Liver (tissue), 9 donors: ENCODE data around the gene YY1. TPM values are rescaled to one million over a fixed set of nuclear protein-coding genes. Genes with fewer than 3 reads are reported as not detected.

ENCODE experiments used
- DNase-seq: peaks from one replicate; pipeline ENCODE4 v3.0.0-alpha.2; 2017; ENCODE audit warnings: low spot score
- H3K27ac ChIP-seq, 2 donors: one replicate each; pipeline ENCODE4 v1.7.0; 2013; ENCODE audit warnings: inconsistent platforms in 2 of 2, low read length in 2 of 2, control low read depth in 1 of 2, low read depth in 1 of 2, mild to moderate bottlenecking in 1 of 2
- H3K27me3 ChIP-seq, 4 donors: one replicate each; pipeline versions ENCODE4 v1.6.1 to v1.7.0; 2013; ENCODE audit warnings: low read length in 3 of 4, inconsistent platforms in 1 of 4, mild to moderate bottlenecking in 1 of 4, moderate library complexity in 1 of 4; ENCODE audit not compliant: control insufficient read depth in 4 of 4, insufficient read depth in 4 of 4
- H3K36me3 ChIP-seq, 4 donors: one replicate each; pipeline versions ENCODE4 v1.6.1 to v1.7.0; 2013; ENCODE audit warnings: low read length in 3 of 4, mild to moderate bottlenecking in 3 of 4, low read depth in 1 of 4, moderate library complexity in 1 of 4; ENCODE audit not compliant: control insufficient read depth in 4 of 4, insufficient read depth in 3 of 4
- H3K4me1 ChIP-seq, 4 donors: one replicate each; pipeline versions ENCODE4 v1.6.1 to v1.7.0; 2013; ENCODE audit warnings: low read length in 3 of 4, mild to moderate bottlenecking in 3 of 4, moderate library complexity in 1 of 4; ENCODE audit not compliant: control insufficient read depth in 4 of 4, insufficient read depth in 4 of 4
- H3K4me3 ChIP-seq, 3 donors: one replicate each; pipeline versions ENCODE4 v1.6.1 to v1.7.0; 2013; ENCODE audit warnings: low read length in 3 of 3, control low read depth in 1 of 3, low read depth in 1 of 3, mild to moderate bottlenecking in 1 of 3
- H3K9ac ChIP-seq, 2 donors: one replicate each; pipeline ENCODE4 v1.7.0; 2013; ENCODE audit warnings: low read length in 2 of 2, mild to moderate bottlenecking in 2 of 2, moderate library complexity in 2 of 2, control low read depth in 1 of 2, low read depth in 1 of 2
- H3K9me3 ChIP-seq, 4 donors: one replicate each; pipeline versions ENCODE4 v1.6.1 to v1.7.0; 2013; ENCODE audit warnings: low read length in 3 of 4; ENCODE audit not compliant: control insufficient read depth in 4 of 4
- FOXA1 ChIP-seq: IDR thresholded peaks from 2 replicates; pipeline ENCODE4 v1.6.1; 2016; ENCODE audit warnings: antibody characterized with exemption
- GABPA ChIP-seq, 2 donors: IDR thresholded peaks in 1 of 2; conservative IDR thresholded peaks in 1 of 2; 2 replicates each; pipeline ENCODE4 v1.6.1; 2016; ENCODE audit warnings: antibody characterized with exemption in 2 of 2, mild to moderate bottlenecking in 1 of 2, moderate library complexity in 1 of 2
- HNF4A ChIP-seq, 2 donors: conservative IDR thresholded peaks; 2 replicates each; pipeline ENCODE4 v1.6.1; 2016; ENCODE audit warnings: antibody characterized with exemption in 2 of 2, mild to moderate bottlenecking in 2 of 2
- HNF4G ChIP-seq: IDR thresholded peaks from 2 replicates; pipeline ENCODE4 v1.6.1; 2016; ENCODE audit warnings: antibody characterized with exemption
- JUND ChIP-seq, 2 donors: IDR thresholded peaks; 2 replicates each; pipeline ENCODE4 v1.6.1; 2016; ENCODE audit warnings: antibody characterized with exemption in 2 of 2
- NR2F2 ChIP-seq: IDR thresholded peaks from 2 replicates; pipeline ENCODE4 v1.6.1; 2016; ENCODE audit warnings: antibody characterized with exemption
- RAD21 ChIP-seq, 2 donors: IDR thresholded peaks; 2 replicates each; pipeline ENCODE4 v1.6.1; 2016; ENCODE audit warnings: antibody characterized with exemption in 2 of 2, mild to moderate bottlenecking in 2 of 2
- RXRA ChIP-seq, 2 donors: IDR thresholded peaks; 2 replicates each; pipeline ENCODE4 v1.6.1; 2017 to 2018; ENCODE audit warnings: antibody characterized with exemption in 2 of 2, mild to moderate bottlenecking in 1 of 2
- SP1 ChIP-seq: IDR thresholded peaks from 2 replicates; pipeline ENCODE4 v1.6.1; 2018; ENCODE audit warnings: antibody characterized with exemption, mild to moderate bottlenecking
- TAF1 ChIP-seq: conservative IDR thresholded peaks from 2 replicates; pipeline ENCODE4 v1.6.1; 2016; ENCODE audit warnings: antibody characterized with exemption, mild to moderate bottlenecking
- YY1 ChIP-seq: IDR thresholded peaks from 2 replicates; pipeline ENCODE4 v1.6.1; 2016; ENCODE audit warnings: antibody characterized with exemption, mild to moderate bottlenecking
- WGBS: extraction: QIAGEN DNeasy Blood & Tissue Kit; methylation state at CpG from one replicate; pipeline ENCODE4 v1.1.7; 2013; 5-methylcytosine and 5-hydroxymethylcytosine counted together
- polyA plus RNA-seq, 2 donors: library from polyadenylated mRNA; stranded (reverse) in 1 of 2; unstranded in 1 of 2; fragments of 200-250 nt in 1 of 2; fragments of >200 nt in 1 of 2; fragmentation: Nextera tagmentation in 1 of 2; extraction: Ambion mirVana in 1 of 2; gene quantifications; one replicate each; pipeline versions ENCODE4 v1.2.1 to v1.2.3, GENCODE V29; 2013 to 2015
- total RNA-seq, 2 donors: library from RNA; depleted of rRNA; stranded (reverse); fragments of >200 nt; gene quantifications; one replicate each; pipeline ENCODE4 v1.2.3, GENCODE V29; 2014
- TF ChIP-seq, protein P1 (sequence below): IDR thresholded peaks from 2 replicates; pipeline ENCODE4 v1.6.1; 2016; ENCODE audit warnings: antibody characterized with exemption
- TF ChIP-seq, protein P2 (sequence below): IDR thresholded peaks from 2 replicates; pipeline ENCODE4 v1.6.1; 2016; ENCODE audit warnings: antibody characterized with exemption, mild to moderate bottlenecking
- TF ChIP-seq, protein P3 (sequence below): IDR thresholded peaks from 2 replicates; pipeline ENCODE4 v1.6.1; 2016; ENCODE audit warnings: antibody characterized with exemption
- TF ChIP-seq, protein P4 (sequence below): IDR thresholded peaks from 2 replicates; pipeline ENCODE4 v1.6.1; 2016; ENCODE audit warnings: antibody characterized with exemption
- TF ChIP-seq, protein P5 (sequence below): fragments of 150-350 bp; IDR thresholded peaks from 2 replicates; pipeline ENCODE4 v1.5.1; 2017; ENCODE audit warnings: improper control_type of control experiment, low read depth, low read length; ENCODE audit not compliant: missing input control
- donor health status: healthy.
- donor health status: healthy.
- donor health status: healthy.
- donor health status: healthy.
- donor health status: healthy.

YY1 gene
- total and polyA plus RNA-seq, 4 donors, result 15.8 to 37.4 (median 28.8) TPM

DNA sequence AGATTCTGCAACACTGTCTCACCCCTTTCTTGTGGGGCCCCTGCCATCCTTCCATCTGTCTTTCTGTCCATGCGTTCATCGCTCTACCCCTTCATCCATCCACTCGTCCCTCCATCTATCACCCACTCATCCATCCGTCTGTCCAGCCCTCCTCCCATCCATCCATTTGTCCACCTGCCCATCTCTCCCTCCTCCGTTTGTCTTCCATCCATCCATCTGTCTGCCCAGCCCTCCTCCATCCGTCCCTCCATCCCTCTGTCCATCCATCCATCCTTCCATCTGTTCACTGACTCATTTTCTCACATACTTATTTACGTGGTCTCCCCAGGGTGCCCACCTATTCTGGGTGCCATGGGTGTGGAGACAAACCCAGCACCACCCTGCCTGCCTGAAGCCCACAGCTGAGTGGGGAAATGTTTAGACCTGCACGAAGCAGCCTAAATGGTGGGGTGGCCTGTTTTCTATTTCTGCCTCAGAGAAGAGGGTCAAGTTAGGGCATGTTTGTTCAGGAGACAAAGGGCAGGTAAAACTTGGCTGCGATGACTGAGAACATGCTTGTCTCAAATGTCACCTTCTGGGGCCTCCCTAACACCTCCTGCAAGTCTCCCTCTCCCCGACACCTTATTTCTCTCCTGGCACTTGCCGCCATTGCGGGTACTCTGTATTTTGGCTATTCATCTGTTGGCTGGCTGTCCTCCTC lies 81.4 kb downstream of the YY1 start:
- Histone ChIP-seq H3K4me3 (no peak overlapping the region), H3K27me3 (no peaks in the 10 kb centered on the region), H3K27ac (no peak overlapping the region), H3K9me3 (no peaks in the 10 kb centered on the region), H3K36me3 (no peaks in the 10 kb centered on the region), H3K9ac (no peak overlapping the region), H3K4me1 (peaks cover 21 to 31% (median 27%) of the 10 kb centered on the region in 4 donors)
- no peak for DNase-seq
- TF ChIP-seq HNF4A (conservative IDR thresholded peaks at IDR 0.05), result peak; percentile 36 to 37
- TF ChIP-seq RXRA (IDR thresholded peaks at IDR 0.05), result peak; percentile 53 to 65
- TF ChIP-seq, protein P1, sequence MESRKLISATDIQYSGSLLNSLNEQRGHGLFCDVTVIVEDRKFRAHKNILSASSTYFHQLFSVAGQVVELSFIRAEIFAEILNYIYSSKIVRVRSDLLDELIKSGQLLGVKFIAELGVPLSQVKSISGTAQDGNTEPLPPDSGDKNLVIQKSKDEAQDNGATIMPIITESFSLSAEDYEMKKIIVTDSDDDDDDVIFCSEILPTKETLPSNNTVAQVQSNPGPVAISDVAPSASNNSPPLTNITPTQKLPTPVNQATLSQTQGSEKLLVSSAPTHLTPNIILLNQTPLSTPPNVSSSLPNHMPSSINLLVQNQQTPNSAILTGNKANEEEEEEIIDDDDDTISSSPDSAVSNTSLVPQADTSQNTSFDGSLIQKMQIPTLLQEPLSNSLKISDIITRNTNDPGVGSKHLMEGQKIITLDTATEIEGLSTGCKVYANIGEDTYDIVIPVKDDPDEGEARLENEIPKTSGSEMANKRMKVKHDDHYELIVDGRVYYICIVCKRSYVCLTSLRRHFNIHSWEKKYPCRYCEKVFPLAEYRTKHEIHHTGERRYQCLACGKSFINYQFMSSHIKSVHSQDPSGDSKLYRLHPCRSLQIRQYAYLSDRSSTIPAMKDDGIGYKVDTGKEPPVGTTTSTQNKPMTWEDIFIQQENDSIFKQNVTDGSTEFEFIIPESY, result no peak
- TF ChIP-seq, protein P2, sequence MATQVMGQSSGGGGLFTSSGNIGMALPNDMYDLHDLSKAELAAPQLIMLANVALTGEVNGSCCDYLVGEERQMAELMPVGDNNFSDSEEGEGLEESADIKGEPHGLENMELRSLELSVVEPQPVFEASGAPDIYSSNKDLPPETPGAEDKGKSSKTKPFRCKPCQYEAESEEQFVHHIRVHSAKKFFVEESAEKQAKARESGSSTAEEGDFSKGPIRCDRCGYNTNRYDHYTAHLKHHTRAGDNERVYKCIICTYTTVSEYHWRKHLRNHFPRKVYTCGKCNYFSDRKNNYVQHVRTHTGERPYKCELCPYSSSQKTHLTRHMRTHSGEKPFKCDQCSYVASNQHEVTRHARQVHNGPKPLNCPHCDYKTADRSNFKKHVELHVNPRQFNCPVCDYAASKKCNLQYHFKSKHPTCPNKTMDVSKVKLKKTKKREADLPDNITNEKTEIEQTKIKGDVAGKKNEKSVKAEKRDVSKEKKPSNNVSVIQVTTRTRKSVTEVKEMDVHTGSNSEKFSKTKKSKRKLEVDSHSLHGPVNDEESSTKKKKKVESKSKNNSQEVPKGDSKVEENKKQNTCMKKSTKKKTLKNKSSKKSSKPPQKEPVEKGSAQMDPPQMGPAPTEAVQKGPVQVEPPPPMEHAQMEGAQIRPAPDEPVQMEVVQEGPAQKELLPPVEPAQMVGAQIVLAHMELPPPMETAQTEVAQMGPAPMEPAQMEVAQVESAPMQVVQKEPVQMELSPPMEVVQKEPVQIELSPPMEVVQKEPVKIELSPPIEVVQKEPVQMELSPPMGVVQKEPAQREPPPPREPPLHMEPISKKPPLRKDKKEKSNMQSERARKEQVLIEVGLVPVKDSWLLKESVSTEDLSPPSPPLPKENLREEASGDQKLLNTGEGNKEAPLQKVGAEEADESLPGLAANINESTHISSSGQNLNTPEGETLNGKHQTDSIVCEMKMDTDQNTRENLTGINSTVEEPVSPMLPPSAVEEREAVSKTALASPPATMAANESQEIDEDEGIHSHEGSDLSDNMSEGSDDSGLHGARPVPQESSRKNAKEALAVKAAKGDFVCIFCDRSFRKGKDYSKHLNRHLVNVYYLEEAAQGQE, result no peak
- WGBS, result 84% methylated on average over 12 of the region's 12 CpGs

DNA sequence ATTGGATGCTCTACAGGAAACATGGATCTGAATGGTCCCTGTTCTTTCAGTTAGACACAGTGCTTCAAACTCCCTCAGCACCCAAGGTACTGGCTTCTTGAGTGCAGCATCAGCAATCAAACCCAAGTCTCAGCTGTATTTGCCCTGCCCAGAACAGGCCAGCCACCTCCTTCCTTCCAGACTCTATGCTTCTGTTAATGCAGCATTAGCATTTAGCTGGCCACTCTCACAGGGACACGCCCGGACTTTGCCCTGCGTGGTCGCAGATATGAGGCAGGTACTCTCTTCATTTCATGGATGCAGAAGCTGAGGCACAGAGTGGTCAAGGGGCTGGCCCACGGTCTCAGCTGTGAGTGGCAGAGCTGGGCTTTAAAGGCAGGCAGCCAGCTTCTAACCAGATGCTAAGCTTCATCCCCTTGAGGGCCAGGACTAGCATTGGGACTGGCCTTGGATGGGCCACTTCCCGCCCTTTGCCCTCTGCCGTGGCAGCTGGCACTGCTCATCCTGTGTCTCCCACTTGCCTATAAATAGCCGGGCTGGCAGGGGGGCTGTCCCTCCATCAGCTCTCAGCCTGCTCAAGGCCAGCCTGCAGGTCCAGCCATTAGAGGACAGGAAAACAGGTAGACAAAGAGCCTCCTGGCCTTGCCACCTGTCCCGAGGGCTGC lies 82.7 kb downstream of the YY1 start:
- WGBS, result 42% methylated on average over 9 of the region's 9 CpGs
- no peaks in the 10 kb centered on the region for H3K9me3 ChIP-seq
- peak overlapping the region; percentile 26 to 94 for H3K27ac ChIP-seq
- H3K4me1 ChIP-seq, result peaks cover 22 to 42% (median 37%) of the 10 kb centered on the region in 4 donors
- no peak for DNase-seq
- no peak overlapping the region for H3K9ac ChIP-seq
- H3K4me3 ChIP-seq, result no peak overlapping the region
- no peaks in the 10 kb centered on the region for H3K27me3 ChIP-seq
- H3K36me3 ChIP-seq, result peaks cover 0 to 4% (median 1%) of the 10 kb centered on the region in 4 donors
- TF ChIP-seq TAF1 (no peak), RXRA (IDR thresholded peaks at IDR 0.05) (peak; percentile 73 to 86), NR2F2 (no peak), HNF4G (peak; percentile 47), HNF4A (conservative IDR thresholded peaks at IDR 0.05) (peak; percentile 85 to 93), YY1 (peak; percentile 48), GABPA (IDR thresholded peaks at IDR 0.05 in 1 of 2, conservative IDR thresholded peaks at IDR 0.05 in 1 of 2) (no peak), FOXA1 (no peak), RAD21 (IDR thresholded peaks at IDR 0.05) (no peak), SP1 (peak; percentile 81), JUND (IDR thresholded peaks at IDR 0.05) (no peak)
- TF ChIP-seq, protein P2, result no peak
- TF ChIP-seq, protein P3, sequence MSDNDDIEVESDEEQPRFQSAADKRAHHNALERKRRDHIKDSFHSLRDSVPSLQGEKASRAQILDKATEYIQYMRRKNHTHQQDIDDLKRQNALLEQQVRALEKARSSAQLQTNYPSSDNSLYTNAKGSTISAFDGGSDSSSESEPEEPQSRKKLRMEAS, result no peak
- TF ChIP-seq, protein P1, result no peak
- TF ChIP-seq, protein P4, sequence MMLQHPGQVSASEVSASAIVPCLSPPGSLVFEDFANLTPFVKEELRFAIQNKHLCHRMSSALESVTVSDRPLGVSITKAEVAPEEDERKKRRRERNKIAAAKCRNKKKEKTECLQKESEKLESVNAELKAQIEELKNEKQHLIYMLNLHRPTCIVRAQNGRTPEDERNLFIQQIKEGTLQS, result no peak
- TF ChIP-seq, protein P5, sequence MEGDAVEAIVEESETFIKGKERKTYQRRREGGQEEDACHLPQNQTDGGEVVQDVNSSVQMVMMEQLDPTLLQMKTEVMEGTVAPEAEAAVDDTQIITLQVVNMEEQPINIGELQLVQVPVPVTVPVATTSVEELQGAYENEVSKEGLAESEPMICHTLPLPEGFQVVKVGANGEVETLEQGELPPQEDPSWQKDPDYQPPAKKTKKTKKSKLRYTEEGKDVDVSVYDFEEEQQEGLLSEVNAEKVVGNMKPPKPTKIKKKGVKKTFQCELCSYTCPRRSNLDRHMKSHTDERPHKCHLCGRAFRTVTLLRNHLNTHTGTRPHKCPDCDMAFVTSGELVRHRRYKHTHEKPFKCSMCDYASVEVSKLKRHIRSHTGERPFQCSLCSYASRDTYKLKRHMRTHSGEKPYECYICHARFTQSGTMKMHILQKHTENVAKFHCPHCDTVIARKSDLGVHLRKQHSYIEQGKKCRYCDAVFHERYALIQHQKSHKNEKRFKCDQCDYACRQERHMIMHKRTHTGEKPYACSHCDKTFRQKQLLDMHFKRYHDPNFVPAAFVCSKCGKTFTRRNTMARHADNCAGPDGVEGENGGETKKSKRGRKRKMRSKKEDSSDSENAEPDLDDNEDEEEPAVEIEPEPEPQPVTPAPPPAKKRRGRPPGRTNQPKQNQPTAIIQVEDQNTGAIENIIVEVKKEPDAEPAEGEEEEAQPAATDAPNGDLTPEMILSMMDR, result no peak
